CD14-positive monocyte (primary cell): Measurements from ENCODE around the gene AMIGO3. TPM values are rescaled to one million over a fixed set of nuclear protein-coding genes. Genes with fewer than 3 reads are reported as not detected.

ENCODE experiments used
- DNase-seq, 3 donors: peaks; one replicate each; pipeline ENCODE4 v3.0.0-alpha.2; 2011 to 2022
- H2AFZ ChIP-seq: 2 replicates; pipeline ENCODE4 v1.6.0; 2012; ENCODE audit warnings: mild to moderate bottlenecking, low read depth, low read length, inconsistent platforms; ENCODE audit not compliant: insufficient read depth, poor library complexity, severe bottlenecking
- H3K27ac ChIP-seq, 2 donors: 1 replicate in 1 of 2; 2 replicates in 1 of 2; pipeline ENCODE4 v1.5.1; 2012 to 2013; ENCODE audit warnings: low read length in 2 of 2, control low read depth in 1 of 2, inconsistent platforms in 1 of 2, low read depth in 1 of 2, mild to moderate bottlenecking in 1 of 2
- H3K27me3 ChIP-seq, 2 donors: one replicate each; pipeline versions ENCODE4 v1.6.0 to v1.6.1; 2011 to 2013; ENCODE audit warnings: low read length in 2 of 2; ENCODE audit not compliant: control insufficient read depth in 2 of 2, insufficient read depth in 2 of 2
- H3K36me3 ChIP-seq, 2 donors: replicated peaks in 1 of 2; 1 replicate in 1 of 2; 2 replicates in 1 of 2; pipeline versions ENCODE4 v1.5.1 to v1.6.1; 2012 to 2013; ENCODE audit warnings: low read length in 2 of 2, control low read depth in 1 of 2, inconsistent platforms in 1 of 2, mild to moderate bottlenecking in 1 of 2; ENCODE audit not compliant: insufficient read depth in 2 of 2, control insufficient read depth in 1 of 2
- H3K4me1 ChIP-seq, 2 donors: 1 replicate in 1 of 2; 2 replicates in 1 of 2; pipeline versions ENCODE4 v1.5.1 to v1.6.1; 2012 to 2013; ENCODE audit warnings: low read length in 2 of 2, control low read depth in 1 of 2, inconsistent platforms in 1 of 2, mild to moderate bottlenecking in 1 of 2, moderate library complexity in 1 of 2; ENCODE audit not compliant: insufficient read depth in 2 of 2, control insufficient read depth in 1 of 2
- H3K4me2 ChIP-seq: replicated peaks from 2 replicates; pipeline ENCODE3; 2012; ENCODE audit warnings: low read length, moderate library complexity, mild to moderate bottlenecking; ENCODE audit not compliant: poor library complexity, severe bottlenecking; ENCODE audit errors: extremely low read depth
- H3K4me3 ChIP-seq, 3 experiments: fragments of 200-600 bp in 1 of 3; sonication (generic) in 1 of 3; replicated peaks in 1 of 3; 1 replicate in 2 of 3; 2 replicates in 1 of 3; pipeline ENCODE4 v1.5.1; 2011 to 2013; ENCODE audit warnings: low read length in 3 of 3, mild to moderate bottlenecking in 3 of 3, control low read depth in 2 of 3, low read depth in 2 of 3, inconsistent platforms in 1 of 3, moderate library complexity in 1 of 3
- H3K79me2 ChIP-seq: 2 replicates; pipeline ENCODE4 v1.6.0; 2012; ENCODE audit warnings: mild to moderate bottlenecking, control low read depth, inconsistent platforms, low read length, moderate library complexity; ENCODE audit not compliant: insufficient read depth
- H3K9ac ChIP-seq: 2 replicates; pipeline ENCODE4 v1.6.0; 2017; ENCODE audit warnings: low read length, mild to moderate bottlenecking; ENCODE audit not compliant: insufficient read depth, poor library complexity, severe bottlenecking
- H3K9me3 ChIP-seq, 2 donors: replicated peaks in 1 of 2; 1 replicate in 1 of 2; 2 replicates in 1 of 2; pipeline versions ENCODE4 v1.5.1 to v1.6.1; 2012 to 2013; ENCODE audit warnings: low read length in 2 of 2, control low read depth in 1 of 2; ENCODE audit not compliant: control insufficient read depth in 1 of 2, insufficient read depth in 1 of 2
- H4K20me1 ChIP-seq: 2 replicates; pipeline ENCODE4 v1.6.0; 2012; ENCODE audit warnings: mild to moderate bottlenecking, low read length, control low read depth, moderate library complexity; ENCODE audit not compliant: insufficient read depth
- H3K27ac Mint-ChIP-seq, 7 donors: one replicate each; pipeline ENCODE4 v1.8.0; 2020; ENCODE audit warnings: mild to moderate bottlenecking in 7 of 7, mixed read lengths in 7 of 7, moderate library complexity in 6 of 7, inconsistent platforms in 2 of 7
- H3K27me3 Mint-ChIP-seq, 3 donors: one replicate each; pipeline ENCODE4 v1.8.0; 2021 to 2022; ENCODE audit warnings: low read depth in 3 of 3, mild to moderate bottlenecking in 3 of 3, mixed read lengths in 3 of 3, moderate library complexity in 3 of 3, inconsistent platforms in 1 of 3
- H3K36me3 Mint-ChIP-seq, 2 donors: one replicate each; pipeline ENCODE4 v1.8.0; 2020; ENCODE audit warnings: mixed read lengths in 2 of 2, inconsistent platforms in 1 of 2, mild to moderate bottlenecking in 1 of 2
- H3K4me1 Mint-ChIP-seq: one replicate; pipeline ENCODE4 v1.8.0; 2020; ENCODE audit warnings: mild to moderate bottlenecking, mixed read lengths
- H3K4me3 Mint-ChIP-seq, 2 donors: one replicate each; pipeline ENCODE4 v1.8.0; 2020; ENCODE audit warnings: mild to moderate bottlenecking in 2 of 2, mixed read lengths in 2 of 2, moderate library complexity in 1 of 2
- H3K9me3 Mint-ChIP-seq, 7 donors: one replicate each; pipeline ENCODE4 v1.8.0; 2020 to 2022; ENCODE audit warnings: mixed read lengths in 7 of 7, mild to moderate bottlenecking in 6 of 7, moderate library complexity in 6 of 7, inconsistent platforms in 2 of 7
- WGBS: methylation state at CpG from one replicate; pipeline ENCODE4 v1.1.5; 2013; ENCODE audit warnings: missing lambda C conversion rate; ENCODE audit not compliant: insufficient coverage; 5-methylcytosine and 5-hydroxymethylcytosine counted together
- intact Hi-C, 2 donors: fragments of 100-400 bp; cut with micrococcal nuclease; formaldehyde crosslinking; loops; one replicate each; pipeline versions ENCODE4 v1.15.0 to v1.15.1; 2023
- polyA plus RNA-seq, 3 donors: library from polyadenylated mRNA; depleted of rRNA in 1 of 3; unstranded in 2 of 3; stranded (reverse) in 1 of 3; fragments of 300-500 nt in 2 of 3; fragments of >200 nt in 1 of 3; fragmentation: Illumina TruSeq in 2 of 3; gene quantifications; 1 replicate in 2 of 3; 2 replicates in 1 of 3; pipeline ENCODE4 v1.2.3, GENCODE V29; 2012 to 2021
- TF ChIP-seq, protein P1 (sequence below): fragments of 200-600 bp; IDR thresholded peaks from one replicate; pipeline ENCODE4 v1.8.0; 2022; ENCODE audit warnings: antibody characterized with exemption, mild to moderate bottlenecking

AMIGO3 gene
- polyA plus RNA-seq, 3 donors = 0.96 TPM; not detected in 2

DNA sequence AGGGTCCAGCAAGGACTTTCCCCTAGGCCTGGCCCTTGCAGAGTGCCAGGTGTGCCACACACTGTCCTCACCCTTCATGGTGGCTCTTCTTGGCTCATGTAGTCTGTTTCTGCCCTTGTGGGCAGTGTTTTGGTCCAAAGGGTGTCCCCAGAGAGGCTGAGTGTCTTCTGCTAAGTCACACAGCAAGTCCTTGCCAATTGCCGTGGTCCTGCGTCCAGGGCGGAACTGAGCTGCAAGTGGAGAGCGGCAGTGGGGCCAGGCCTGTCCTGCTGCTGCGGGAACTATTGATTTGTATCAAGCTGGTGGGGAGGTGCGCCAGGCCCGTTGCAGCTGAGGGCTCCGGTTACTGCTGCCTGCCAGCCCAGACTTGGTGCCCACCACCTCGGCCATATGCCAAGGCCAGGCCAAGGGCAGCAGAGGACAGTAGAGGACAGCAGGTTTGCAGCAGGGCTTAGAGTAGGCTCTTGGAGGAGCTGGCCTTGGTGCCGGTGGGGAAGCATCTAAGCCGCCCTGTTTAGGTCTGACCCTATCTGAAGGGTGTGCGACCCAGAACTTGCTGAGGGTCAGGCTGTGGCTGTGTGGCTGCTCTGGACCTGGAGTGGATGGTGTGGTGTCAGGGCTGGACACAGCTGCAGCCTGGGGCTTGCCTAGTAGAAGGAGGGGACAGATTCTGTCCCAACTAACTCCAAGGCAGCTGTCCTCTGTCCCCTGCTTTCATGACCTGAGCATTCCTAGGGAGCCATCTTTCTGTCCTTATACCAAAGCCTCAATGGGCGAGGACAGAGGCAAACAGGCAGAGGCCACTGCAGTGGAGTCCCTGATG lies 4.5 kb downstream of the AMIGO3 start:
- Histone ChIP-seq H3K4me1 (peaks cover 18 to 26% of the 10 kb centered on the region in 2 donors), H4K20me1 (peaks cover 12% of the 10 kb centered on the region), H3K79me2 (no peaks in the 10 kb centered on the region), H3K9me3 (no peaks in the 10 kb centered on the region), H3K4me2 (no peak overlapping the region), H2AFZ (no peak overlapping the region), H3K4me3 (no peak overlapping the region), H3K9ac (no peak overlapping the region), H3K36me3 (peaks cover 0 to 13% of the 10 kb centered on the region in 2 donors), H3K27me3 (peaks cover 0 to 7% of the 10 kb centered on the region in 2 donors), H3K27ac (no peak overlapping the region)
- Mint-ChIP-seq H3K4me3 (peak overlapping the region in 1 of 2 donors; percentile 16), H3K4me1 (peaks cover 28% of the 10 kb centered on the region), H3K36me3 (peaks cover 22 to 28% of the 10 kb centered on the region in 2 donors), H3K9me3 (peaks cover 0 to 5% (median 0%) of the 10 kb centered on the region in 7 donors), H3K27me3 (peaks cover 7 to 11% (median 9%) of the 10 kb centered on the region in 3 donors), H3K27ac (peak overlapping the region in 2 of 7 donors; percentile 14 to 46)
- intact Hi-C loops = loop anchor here in 1 of 2 donors (10.0 kb wide), 1 partner anchor 230 kb away; the partner anchor contains the start of gene RBM6
- DNase-seq = peak in 1 of 3 donors; percentile 3
- WGBS = 95% methylated on average over 13 of the region's 13 CpGs
- TF ChIP-seq, protein P1, sequence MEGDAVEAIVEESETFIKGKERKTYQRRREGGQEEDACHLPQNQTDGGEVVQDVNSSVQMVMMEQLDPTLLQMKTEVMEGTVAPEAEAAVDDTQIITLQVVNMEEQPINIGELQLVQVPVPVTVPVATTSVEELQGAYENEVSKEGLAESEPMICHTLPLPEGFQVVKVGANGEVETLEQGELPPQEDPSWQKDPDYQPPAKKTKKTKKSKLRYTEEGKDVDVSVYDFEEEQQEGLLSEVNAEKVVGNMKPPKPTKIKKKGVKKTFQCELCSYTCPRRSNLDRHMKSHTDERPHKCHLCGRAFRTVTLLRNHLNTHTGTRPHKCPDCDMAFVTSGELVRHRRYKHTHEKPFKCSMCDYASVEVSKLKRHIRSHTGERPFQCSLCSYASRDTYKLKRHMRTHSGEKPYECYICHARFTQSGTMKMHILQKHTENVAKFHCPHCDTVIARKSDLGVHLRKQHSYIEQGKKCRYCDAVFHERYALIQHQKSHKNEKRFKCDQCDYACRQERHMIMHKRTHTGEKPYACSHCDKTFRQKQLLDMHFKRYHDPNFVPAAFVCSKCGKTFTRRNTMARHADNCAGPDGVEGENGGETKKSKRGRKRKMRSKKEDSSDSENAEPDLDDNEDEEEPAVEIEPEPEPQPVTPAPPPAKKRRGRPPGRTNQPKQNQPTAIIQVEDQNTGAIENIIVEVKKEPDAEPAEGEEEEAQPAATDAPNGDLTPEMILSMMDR = no peak

DNA sequence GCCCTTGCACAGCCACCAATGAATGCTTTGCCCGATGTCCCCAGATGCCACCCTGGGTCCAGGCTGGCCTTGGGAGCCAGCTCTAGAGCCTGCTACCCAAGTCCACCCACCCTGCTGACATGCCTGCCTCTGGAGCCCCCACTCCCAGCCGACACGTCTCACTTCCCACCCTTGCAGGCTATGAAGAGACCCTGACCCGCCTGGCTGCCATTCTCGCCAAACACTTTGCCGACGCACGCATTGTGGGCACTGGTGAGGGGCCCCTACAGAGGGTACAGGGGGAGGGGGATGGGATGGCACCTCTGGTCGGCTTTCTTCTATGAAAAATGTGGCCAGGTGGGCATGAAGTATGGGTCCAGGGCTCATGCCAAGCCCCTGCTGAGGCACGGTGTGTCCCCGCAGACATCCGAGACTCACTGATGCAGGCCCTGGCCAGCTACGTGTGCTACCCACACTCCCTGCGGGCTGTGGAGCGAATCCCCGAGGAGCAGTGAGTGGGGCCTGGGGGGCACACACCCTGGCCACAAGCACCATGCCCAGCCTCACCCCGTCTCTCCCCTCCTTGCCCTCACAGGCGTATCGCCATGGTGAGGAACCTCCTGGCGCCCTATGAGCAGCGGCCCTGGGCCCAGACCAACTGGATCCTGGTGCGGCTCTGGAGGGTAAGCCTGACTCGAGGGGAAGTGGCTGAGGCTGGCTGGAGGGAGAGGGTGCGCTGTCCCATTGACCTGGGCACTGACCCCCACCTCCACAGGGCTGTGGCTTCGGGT lies 6.0 kb downstream of the AMIGO3 start:
- H3K79me2 ChIP-seq = no peaks in the 10 kb centered on the region
- peaks cover 8% of the 10 kb centered on the region for H4K20me1 ChIP-seq
- peak in 1 of 3 donors; percentile 2 for DNase-seq
- H3K4me3 Mint-ChIP-seq = no peak overlapping the region
- WGBS = 97% methylated on average over 19 of the region's 25 CpGs
- no peak overlapping the region for H3K9ac ChIP-seq
- peaks cover 7 to 12% of the 10 kb centered on the region in 2 donors for H3K4me1 ChIP-seq
- H3K4me1 Mint-ChIP-seq = peaks cover 16% of the 10 kb centered on the region
- no peak overlapping the region for H3K4me2 ChIP-seq
- no peak overlapping the region for H3K4me3 ChIP-seq
- H2AFZ ChIP-seq = no peak overlapping the region
- peaks cover 0 to 13% of the 10 kb centered on the region in 2 donors for H3K36me3 ChIP-seq
- H3K36me3 Mint-ChIP-seq = peaks cover 23 to 33% of the 10 kb centered on the region in 2 donors
- TF ChIP-seq, protein P1 = no peak
- H3K27me3 Mint-ChIP-seq = peaks cover 2 to 7% (median 3%) of the 10 kb centered on the region in 3 donors
- no peak overlapping the region for H3K27ac ChIP-seq
- no peaks in the 10 kb centered on the region for H3K9me3 ChIP-seq
- peak overlapping the region in 1 of 7 donors; percentile 60 for H3K27ac Mint-ChIP-seq
- H3K9me3 Mint-ChIP-seq = peaks cover 0 to 1% (median 0%) of the 10 kb centered on the region in 7 donors
- peaks cover 0 to 2% of the 10 kb centered on the region in 2 donors for H3K27me3 ChIP-seq
- intact Hi-C loops = loop anchor here in 1 of 2 donors (10.0 kb wide), 1 partner anchor 231 kb away; the partner anchor contains the start of gene RBM6
